Fibroblast of skin of abdomen (primary cell): Measurements from ENCODE around the gene PDX1.
"Not testable (repeated sequence)": the region's sequence is repeated elsewhere in the genome, so short reads cannot be mapped to it uniquely, and the experiment has no call there.

ENCODE experiments used
- DNase-seq: peaks from one replicate; pipeline ENCODE4 v3.0.0-alpha.2; 2013

Gene PDX1

GRCh38 chr13:27956576-27957300, 36.9 kb downstream of the PDX1 start:
- DNase-seq, result no peak

GRCh38 chr13:27959976-27960361, 40.2 kb downstream of the PDX1 start:
- no peak for DNase-seq

GRCh38 chr13:27960362-27961226, 40.8 kb downstream of the PDX1 start:
- DNase-seq, result no peak

- DNase-seq, result no peak
Measured at GRCh38 chr13:27961227-27962085, 41.7 kb downstream of the PDX1 start.

- DNase-seq, result no peak
Measured at GRCh38 chr13:27962128-27962841, 42.5 kb downstream of the PDX1 start.

- DNase-seq, result no peak
Measured at GRCh38 chr13:27962982-27963381, 43.2 kb downstream of the PDX1 start.

GRCh38 chr13:27963491-27963890, 43.7 kb downstream of the PDX1 start:
- DNase-seq, result no peak

- not testable (repeated sequence) for DNase-seq
Measured at GRCh38 chr13:27964206-27964605, 44.4 kb downstream of the PDX1 start.

- no peak for DNase-seq
Measured at GRCh38 chr13:27964741-27965323, 45.0 kb downstream of the PDX1 start.

GRCh38 chr13:27965343-27965739, 45.5 kb downstream of the PDX1 start:
- DNase-seq, result no peak

GRCh38 chr13:27965740-27966640, 46.2 kb downstream of the PDX1 start:
- no peak for DNase-seq

GRCh38 chr13:27966641-27967202, 46.9 kb downstream of the PDX1 start:
- no peak for DNase-seq

- no peak for DNase-seq
Measured at GRCh38 chr13:27967203-27967735, 47.5 kb downstream of the PDX1 start.

GRCh38 chr13:27967736-27968315, 48.0 kb downstream of the PDX1 start:
- DNase-seq, result no peak

GRCh38 chr13:27968316-27969081, 48.7 kb downstream of the PDX1 start:
- DNase-seq, result no peak

- DNase-seq, result no peak
Measured at GRCh38 chr13:27969082-27969865, 49.5 kb downstream of the PDX1 start, which contains the start of gene CDX2. Gene CDX2 (minus strand): TSS chr13:27969315. CDS start chr13:27969006, 309 bp downstream.

GRCh38 chr13:27969866-27970229, 50.0 kb downstream of the PDX1 start:
- DNase-seq, result no peak
